ENCODE measurements around the gene BLOC1S5.
"Not testable (repeated sequence)": the region's sequence is repeated elsewhere in the genome, so short reads cannot be mapped to it uniquely, and the experiment has no call there.

BLOC1S5 gene

DNA sequence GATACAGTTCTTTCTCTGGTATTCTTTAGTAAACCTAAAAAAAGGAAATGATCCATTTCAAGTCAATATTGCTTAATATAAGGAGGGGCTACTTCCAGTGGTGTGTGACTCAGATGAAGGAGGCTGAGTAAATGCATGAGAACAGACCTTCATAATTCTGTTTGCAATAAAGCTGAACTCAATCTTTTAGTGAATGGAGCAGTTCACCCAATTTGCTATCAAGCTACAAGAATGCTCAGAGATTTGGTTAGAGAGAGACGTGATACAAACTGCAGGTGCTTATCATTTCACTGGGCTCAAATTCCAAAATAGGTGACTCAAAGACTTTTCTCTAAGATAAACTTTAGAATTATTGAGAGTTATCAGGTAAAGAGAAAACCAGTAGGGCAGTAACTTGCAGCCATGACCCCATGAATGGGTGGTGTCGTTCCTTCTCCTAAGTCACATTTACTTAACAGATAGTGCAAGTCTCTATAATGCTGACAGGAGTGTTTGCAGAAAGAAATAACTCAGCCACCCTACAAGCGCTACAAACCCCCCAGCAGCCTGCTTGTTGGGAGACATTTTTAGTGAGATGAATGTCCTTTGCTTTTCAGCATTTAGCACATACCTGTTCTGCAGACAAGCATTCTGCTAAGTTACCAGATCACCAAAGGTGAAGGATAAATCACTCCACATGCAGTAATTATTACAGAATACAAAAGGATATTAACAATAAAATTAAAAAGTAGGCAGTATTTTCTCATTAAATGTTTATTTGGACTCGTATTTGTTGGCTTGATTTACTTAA is 16.4 kb upstream of the BLOC1S5 start:
- no peak for DNase-seq

DNA sequence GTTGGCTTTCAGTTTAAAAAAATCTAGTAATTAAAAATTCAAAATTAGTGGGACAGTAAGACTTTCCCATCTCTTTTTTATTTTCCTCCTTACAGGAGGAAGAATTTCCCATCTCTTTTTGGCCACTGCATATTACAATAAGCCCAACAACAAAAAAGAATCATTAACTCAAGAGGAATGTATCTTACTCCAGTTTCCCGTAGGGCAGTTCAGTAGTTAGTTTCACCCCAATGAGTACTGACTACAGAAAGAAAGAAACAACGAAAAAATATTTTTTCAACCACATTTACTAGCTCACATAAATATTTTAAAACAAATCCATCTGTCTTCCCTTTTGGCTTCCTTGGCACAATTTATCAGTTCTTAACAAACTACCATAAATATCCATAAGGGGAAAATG is 14.9 kb upstream of the BLOC1S5 start:
- no peak for DNase-seq

DNA sequence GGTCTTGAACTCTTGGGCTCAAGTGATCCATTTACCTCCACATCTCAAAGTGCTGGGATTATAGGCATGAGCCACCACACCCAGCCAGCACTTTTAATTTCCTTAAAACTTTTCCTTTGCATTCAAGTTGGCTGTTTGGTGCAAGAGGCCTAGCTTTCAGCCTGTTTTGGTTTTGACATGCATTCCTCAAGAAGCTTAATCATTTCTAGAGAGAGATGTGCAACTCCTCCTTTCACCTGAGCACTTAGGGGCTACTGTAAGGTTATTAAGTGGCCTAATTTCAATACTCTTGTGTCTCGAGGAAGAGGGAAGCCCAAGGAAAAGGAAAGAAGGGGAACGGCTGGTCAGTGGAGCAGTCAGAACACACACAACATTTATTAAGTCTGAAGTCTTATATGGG is 13.8 kb upstream of the BLOC1S5 start:
- no peak for DNase-seq

DNA sequence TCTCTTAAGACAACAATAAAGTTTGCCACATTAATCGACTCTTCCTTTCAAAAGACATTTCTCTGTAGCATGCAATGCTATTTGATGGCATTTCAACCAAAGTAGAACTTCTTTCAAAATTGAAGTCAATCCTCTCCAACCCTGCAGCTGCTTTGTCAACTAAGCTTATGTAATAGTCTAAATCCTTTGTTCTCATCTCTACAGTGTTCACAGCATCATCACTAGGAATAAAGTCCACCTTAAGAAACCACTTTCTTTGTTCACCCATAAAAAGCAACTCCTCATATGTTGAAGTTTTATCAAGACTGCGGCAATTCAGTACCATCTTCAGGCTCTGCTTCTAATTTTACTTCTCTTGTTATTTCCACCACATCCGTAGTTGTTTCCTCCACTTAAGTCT is 11.5 kb upstream of the BLOC1S5 start:
- no peak for DNase-seq

DNA sequence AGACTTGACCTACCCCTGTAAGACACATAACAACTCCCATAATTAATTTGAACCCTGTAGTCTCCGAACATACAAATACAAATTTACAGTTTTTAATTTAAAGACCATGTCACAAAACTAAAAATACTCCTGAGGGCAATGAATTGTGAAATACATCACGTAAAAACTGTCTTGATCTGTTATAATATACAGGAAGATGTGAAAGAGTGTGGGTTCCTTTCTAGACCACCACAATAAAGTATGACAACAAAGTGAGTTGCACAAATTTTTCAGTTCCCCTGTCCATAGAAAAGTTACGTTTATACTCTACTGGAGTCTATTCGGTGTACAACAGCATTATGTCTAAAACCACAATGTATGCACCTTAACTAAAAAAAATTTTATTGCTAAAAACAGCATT is 11.0 kb upstream of the BLOC1S5 start:
- no peak for DNase-seq

DNA sequence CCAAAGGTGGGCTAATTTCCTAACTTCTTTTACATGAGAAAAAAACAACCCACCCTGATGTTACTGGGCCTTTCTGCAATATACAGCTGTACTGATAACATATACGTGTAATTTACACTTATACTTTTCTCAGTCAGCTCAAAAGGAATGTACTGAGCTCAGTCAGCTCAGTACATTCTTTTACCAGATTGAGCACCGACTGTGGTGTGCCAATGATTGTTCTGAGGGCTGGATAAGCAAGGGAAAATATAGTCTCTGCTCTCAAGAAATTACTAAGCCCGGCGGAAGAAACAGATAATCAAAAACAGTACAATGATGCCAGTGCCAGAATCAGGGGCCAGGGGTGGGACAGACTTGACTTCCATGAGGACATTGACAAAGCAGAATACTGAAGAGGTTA is 10.0 kb upstream of the BLOC1S5 start:
- no peak for DNase-seq

DNA sequence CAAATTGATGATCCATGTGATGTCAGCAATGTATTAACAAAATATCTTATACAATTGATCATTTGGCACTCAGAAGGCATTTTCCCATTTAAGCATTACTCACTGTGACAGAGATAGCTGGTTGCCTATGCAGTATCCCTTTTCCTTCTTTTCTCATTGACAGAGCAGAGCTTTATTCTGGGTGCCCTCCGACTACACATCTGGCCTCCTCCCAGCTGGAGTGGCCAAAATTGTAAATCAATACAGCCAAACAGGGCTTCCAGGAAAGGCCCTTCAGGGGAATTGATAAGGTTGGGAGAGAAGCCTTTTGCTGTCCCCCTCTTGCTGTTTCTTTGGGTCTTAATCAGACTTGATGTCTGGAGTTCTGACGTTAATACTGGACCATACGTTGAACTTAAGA is 9.6 kb upstream of the BLOC1S5 start:
- no peak for DNase-seq

DNA sequence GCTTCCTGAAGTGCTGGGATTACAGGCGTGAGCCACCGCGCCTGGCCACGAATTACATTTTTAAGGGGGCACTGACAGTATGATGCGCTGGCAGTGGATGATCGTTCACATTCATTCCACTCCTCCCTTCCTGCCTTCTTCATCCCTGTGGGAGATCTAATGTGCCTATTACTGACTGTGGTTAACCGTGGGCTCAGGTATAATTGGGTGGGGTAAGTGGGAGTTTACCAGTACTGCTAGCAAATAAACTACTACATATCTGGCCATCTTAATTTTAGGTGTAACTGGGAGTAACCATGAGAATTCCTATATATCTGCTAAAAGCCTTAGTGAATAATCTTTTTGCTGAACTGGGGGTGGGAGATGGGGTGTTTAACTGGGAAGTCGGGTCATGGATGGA is 6.5 kb upstream of the BLOC1S5 start:
- DNase-seq = no peak

DNA sequence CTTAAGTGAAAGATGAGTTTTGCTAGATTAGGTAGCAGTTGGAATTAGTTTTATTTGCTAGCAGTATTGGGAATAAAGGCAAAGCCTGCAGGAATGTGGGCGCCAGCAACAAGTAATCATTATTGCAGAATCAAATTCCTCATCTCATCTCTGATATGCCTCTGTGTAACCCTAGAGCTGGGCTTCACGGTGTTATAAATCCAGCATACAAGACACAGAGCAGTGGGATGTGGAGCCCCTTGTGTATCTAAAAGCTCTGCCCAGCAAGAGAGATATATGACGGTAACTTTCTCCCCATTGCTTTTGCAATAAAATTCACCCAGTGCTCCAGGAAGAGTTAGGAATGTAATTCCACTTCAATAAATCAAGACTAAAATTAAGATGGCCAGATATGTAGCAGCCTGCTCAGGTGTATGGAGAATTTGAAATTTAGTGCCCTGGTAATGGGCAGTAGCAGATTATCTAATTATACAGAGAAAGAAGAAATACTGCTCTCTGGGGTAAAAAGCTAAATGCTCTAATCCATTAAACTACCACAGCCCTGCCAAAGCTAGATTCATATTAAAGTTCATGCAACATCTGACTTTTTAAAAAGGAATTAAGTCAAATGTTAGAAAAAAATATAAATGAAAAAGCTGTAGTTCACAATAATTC is 5.6 kb upstream of the BLOC1S5 start:
- no peak for DNase-seq

DNA sequence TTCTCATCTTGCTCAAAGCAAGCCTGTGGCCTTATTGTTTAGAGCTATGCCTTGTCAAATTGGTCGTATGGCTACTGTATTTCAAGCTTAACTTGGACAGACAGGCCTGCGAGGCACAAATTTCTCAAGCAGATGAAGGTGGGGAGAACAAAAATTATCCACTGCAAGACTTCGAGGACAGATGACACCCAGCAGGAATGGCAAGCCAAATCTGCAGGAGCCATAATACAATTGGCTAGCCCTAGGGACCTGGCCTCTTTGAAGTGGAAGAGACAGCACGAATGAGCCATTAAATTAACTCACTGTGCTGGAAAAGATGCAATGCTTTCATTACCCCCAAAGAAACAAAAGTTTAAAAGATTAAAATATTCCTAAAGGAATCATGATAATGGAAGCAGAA is 5.0 kb upstream of the BLOC1S5 start:
- no peak for DNase-seq

DNA sequence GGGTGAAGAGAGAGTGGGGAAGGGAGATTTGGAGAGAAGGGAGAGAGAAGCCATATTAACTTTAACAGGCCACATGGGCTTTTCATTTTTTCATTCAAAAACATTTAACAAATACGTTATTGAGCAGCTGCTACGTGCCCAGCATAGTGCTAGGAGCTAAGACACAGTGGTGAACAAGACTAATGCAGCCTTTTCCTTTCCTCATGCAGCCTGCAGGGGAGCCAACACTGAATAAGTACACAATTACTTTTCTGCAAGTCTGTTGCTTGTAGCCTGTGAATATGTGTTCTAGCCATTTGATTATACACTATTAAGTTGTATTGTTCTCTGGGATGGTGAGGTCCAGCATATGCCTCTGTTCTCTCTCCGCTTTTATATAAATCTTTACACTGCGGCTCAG is 1.9 kb upstream of the BLOC1S5 start:
- no peak for DNase-seq

DNA sequence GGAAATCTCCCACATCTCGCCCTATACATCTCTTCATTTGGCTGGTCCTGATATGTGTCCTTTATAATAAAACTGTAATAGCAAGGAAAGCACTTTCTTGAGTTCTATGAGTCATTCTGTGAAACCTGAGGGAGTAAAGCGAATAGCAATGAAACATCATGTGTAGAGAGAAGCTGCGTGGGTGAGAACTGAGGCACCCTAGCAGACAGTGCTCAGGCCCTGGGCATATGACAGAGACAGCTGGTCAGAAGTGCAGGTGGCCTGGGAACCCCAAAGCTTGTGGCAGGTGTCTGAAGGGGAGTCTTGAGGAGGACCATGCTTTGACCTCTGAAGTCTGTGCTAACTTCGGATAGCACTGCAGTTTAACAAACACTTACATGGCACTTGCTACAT is 1.3 kb upstream of the BLOC1S5 start:
- peak; percentile 6 to 14 for DNase-seq

DNA sequence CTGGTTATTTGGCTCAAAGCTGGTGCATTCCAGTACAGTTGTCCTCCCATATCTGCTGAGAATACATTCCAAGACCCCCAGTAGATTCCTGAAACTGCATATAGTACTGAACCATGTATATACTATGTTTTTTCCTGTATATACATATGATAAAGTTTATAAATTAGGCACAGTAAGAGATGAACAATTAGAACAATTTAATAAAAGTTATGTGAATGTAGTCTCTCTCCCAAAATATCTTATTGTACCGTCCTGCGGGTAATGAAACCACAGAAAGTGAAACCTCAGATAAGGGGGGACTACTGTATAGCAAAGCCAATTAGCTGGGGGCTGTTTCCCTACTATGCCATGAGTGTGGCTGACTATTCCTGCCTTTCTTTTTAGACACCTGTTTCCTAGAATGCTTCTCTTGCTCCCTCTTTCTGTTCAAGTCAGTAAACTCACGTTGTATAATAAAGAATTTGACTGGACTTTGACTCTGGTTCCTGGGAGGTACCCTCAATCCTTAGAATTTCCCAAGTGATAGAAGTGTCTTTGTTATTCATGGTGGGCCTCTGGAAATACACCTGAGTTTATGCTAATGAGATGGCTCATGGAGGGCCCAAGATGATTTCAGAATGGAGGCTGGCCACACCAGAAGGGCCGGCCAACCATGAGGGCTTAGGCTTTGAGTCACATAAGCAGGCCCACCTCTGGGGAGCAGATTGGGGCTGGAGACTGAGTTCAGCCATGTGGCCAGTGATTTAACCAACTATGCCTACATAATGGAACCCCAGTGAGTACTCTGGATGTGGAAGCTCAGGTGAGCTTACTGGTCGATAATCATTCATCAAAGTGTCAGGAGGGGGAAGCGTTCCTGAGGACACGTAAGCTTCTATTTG is 689 bp upstream of the BLOC1S5 start:
- DNase-seq = no peak

DNA sequence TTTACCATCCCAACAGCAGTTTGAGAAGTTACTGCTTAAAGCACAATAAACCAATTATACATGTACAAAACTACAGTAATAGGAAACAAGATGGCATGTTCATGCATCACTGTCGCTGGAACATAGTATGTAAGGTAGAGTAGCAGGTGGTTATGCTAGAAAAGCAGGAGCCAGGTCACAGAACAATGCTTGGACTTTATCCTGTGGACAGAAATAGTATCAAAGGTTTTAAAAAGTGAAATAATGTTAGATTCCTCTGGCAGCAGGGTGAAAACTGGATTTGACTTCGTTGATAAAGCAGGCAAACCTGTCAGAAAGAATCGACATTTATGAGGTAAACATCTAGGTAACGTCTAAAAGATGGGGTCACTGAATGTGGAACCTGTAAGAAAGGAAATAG is 2.5 kb downstream of the BLOC1S5 start:
- no peak for DNase-seq

DNA sequence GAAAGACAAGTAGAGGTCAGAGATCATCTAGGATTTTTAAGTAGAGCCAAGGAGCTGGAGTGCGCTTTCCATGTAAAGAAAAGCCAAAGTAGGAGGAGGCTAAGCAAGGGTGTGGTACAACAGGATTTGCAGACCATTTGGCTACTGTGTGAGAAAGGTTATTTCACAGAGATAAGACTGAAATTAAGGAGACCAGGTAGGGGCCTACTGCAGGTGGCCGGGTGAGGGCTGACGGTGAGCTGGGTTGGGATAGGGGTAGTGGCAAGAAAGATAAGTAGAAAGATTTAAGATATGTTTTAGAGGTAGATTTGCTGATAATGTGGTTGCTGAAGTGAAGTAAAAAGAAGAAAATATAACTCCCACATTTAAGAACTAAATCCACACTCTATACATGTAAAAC is 3.8 kb downstream of the BLOC1S5 start:
- no peak for DNase-seq

DNA sequence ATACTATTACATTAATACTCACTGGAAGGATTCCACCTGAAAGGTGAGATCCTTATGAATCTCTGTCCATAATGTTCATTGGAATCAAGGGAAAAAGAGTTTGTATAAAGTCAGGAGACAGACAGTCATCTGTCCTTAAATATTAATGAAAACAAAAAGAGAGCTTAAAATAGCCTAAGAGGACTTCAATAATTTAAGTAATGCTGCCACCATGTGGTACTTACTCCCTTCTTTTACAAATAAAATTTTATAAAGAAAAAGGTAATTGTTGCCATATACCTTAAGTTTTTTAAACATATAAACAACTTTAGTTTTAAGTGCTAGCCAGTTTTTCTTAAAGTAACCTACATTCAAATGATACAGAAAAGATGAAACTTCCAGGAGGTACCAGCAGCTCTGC is 5.1 kb downstream of the BLOC1S5 start:
- DNase-seq = no peak

DNA sequence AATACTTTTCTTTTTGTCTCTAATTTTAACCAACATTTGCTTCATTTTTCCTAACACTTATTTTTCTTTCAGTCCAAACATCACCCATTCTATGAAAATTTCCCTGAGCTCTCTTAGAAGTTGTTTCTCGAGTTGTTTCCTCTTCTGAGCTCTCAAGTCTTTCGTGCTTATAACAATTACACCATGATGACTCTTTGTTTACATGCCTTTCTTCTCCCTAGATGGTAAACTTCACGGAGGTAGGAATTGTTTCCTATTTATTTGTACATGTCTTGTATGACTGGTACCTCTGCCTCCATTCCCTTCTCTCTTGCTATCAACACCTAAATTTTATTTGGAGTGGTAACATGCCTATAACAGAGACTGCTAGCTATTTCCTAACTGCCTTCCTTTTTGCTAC is 6.4 kb downstream of the BLOC1S5 start:
- no peak for DNase-seq

DNA sequence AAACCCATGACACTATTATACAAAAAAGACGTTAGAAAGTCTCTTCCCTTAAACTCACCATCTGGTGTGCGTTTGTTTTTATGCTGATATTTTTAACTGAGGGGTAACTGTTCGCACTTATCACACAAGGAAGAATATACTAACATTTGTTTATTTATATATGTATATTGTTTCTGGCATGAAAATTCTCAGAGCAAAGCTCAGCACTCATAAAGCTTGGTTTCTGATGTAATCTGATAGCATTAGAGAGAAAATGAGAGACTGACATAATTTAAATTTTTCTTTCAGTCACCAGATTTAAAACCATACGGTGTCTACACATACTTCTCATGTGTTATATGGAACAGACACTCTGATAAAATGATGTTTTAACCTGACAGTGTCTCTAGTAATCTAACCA is 6.9 kb downstream of the BLOC1S5 start:
- no peak for DNase-seq

DNA sequence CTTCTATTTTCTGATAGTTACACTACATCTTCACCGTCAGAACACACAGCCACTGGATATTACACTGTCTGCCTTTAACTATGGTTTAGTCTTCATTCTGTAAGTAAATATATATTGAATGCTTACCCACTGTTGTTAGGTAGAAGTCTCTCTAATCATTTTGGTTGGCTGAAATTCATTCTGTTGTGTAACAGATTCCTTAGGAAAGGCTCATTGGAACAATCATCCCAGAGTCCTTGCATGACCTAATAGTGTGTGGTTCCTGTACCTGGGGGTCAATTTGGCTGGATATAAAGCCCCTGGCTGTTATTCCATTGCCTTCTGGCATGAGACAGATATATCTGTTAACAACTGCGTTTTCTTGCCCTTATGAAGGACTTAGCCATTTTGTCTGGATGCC is 9.9 kb downstream of the BLOC1S5 start:
- no peak for DNase-seq

DNA sequence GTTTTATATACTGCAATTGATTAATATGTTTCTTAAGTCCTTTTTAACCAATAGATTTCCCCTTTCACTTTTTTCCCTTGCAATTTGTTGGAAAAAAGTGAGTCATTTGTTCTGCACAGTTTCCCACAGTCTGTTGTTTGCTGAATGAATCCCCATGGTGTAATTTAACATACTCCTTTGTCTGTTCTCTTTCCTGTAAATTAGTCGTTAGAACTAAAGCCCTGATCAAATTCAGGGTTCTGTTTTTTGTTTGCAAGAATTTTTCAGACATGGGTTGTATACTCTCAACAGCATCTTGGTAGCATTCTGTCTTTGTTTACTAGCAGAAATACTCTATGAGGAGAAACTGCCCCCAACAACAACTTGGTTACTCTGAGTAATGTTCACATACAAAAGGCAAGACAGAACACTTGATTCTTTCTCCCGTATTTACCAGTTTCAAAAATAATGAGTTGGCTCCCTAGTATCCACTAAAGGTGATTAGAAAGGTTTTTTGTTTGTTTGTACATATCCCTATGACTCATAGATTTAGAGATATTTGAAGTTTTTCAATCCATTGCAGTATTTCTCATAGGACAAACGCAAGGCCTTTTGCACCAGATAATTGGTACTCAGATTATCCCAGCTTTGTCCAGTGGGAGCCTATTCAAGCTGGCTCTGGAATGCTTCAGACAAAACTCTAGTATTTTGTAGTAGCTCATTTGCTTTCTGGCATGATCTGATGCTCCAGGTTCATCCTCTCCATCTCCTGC is 16.5 kb downstream of the BLOC1S5 start:
- no peak for DNase-seq

DNA sequence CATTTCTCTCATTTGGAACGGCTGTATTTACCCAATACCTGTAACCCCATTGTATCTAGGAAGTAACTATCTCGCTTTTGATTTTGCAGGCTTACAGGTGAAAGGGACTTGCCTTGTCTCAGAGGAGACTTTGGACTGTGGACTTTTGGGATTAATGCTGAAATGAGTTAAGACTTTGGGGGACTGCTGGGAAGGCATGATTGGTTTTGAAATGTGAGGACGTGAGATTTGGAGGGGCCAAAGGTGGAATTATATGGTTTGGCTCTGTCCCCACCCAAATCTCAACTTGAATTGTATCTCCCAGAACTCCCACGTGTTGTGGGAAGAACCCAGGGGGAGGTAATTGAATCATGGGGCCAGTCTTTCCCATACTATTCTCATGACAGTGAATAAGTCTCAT is 18.4 kb downstream of the BLOC1S5 start:
- DNase-seq = not testable (repeated sequence)

DNA sequence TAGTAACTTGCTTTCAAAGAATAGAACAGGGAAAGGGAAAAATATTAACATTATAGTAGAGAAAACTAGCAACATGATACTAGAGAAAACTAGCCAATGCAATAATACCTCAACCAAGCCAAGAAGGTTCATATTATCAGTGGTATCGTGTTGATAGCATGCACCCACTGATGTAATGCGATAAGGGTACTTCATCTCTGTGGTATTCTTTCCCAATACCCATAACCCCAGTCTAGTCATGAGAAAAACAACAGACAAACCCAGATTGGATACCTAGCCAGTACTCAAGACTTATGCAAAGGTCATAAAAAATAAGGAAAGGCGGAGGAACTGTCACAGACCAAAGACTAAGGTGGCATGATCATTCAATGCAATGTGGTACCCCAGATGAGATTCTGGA is 21.0 kb downstream of the BLOC1S5 start:
- no peak for DNase-seq

DNA sequence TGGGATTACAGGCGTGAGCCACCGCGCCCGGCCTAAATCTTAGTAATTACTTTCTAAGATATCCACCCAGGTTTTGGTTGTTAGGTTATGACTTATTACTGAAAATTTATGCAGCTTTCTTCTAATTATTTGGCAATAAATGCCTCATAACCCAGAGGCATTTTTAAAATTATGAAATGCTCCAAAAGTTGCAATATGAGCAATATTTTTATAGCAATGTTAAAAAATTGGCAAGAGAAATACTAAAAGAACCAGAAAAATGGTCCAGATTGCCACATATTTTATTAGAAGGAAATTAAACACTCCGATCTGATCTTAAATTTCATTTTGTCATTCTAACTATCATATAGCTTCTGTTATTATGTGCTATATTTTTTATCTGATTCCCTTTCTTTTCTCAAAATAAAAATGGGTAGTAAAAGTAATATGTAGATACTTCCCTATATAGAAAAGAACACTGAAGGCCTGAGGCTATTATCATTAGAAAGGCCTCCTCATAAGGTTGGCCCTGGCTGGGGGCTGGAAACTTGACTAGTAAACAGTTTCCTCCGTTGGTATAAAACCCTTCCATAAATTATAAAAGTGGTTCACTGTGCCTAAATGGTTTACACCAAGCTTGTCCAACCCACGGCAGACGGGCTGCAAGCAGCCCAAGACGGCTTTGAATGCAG is 22.1 kb downstream of the BLOC1S5 start:
- no peak for DNase-seq
